Sigmoid colon (tissue), 7 donors: ENCODE measurements around the gene E2F7. TPM values are rescaled to one million over a fixed set of nuclear protein-coding genes. Genes with fewer than 3 reads are reported as not detected.
"Not testable (repeated sequence)": the region's sequence is repeated elsewhere in the genome, so short reads cannot be mapped to it uniquely, and the experiment has no call there.

Experiments
- DNase-seq: peaks from one replicate; pipeline ENCODE4 v3.0.0-alpha.2; 2019
- H3K27ac ChIP-seq, 4 donors: fragments of 200-600 bp; sonication (generic); one replicate each; pipeline ENCODE4 v1.5.1; 2016 to 2019; ENCODE audit warnings: mild to moderate bottlenecking in 1 of 4
- H3K27me3 ChIP-seq, 3 donors: fragments of 200-600 bp; sonication (generic); one replicate each; pipeline ENCODE4 v1.5.1; 2019; ENCODE audit warnings: mild to moderate bottlenecking in 1 of 3
- H3K36me3 ChIP-seq, 4 donors: fragments of 200-600 bp; sonication (generic); one replicate each; pipeline ENCODE4 v1.5.1; 2016 to 2019
- H3K4me1 ChIP-seq, 4 donors: fragments of 200-600 bp; sonication (generic); one replicate each; pipeline ENCODE4 v1.5.1; 2017 to 2019
- H3K4me3 ChIP-seq, 4 donors: fragments of 200-600 bp; sonication (generic); one replicate each; pipeline ENCODE4 v1.5.1; 2017 to 2019; ENCODE audit warnings: mild to moderate bottlenecking in 2 of 4, moderate library complexity in 1 of 4
- H3K9me3 ChIP-seq, 4 donors: fragments of 200-600 bp in 3 of 4; sonication (generic) in 3 of 4; one replicate each; pipeline versions ENCODE4 v1.5.1 to v1.6.1; 2013 to 2019
- EP300 ChIP-seq, 4 donors: sonication (generic); formaldehyde crosslinking; IDR thresholded peaks; one replicate each; pipeline ENCODE4 v1.6.1; 2017; ENCODE audit warnings: antibody characterized with exemption in 4 of 4
- POLR2A ChIP-seq, 2 donors: fragments of 450-650 bp; IDR thresholded peaks; one replicate each; pipeline ENCODE4 v1.6.1; 2016; ENCODE audit warnings: antibody characterized with exemption in 2 of 2, mild to moderate bottlenecking in 2 of 2, moderate library complexity in 2 of 2
- POLR2AphosphoS5 ChIP-seq, 4 donors: sonication (generic); formaldehyde crosslinking; IDR thresholded peaks; one replicate each; pipeline ENCODE4 v1.6.1; 2017; ENCODE audit warnings: antibody characterized with exemption in 4 of 4
- WGBS, 2 donors: extraction: QIAGEN DNeasy Blood & Tissue Kit; methylation state at CpG; one replicate each; pipeline ENCODE4 v1.1.7; 2013; 5-methylcytosine and 5-hydroxymethylcytosine counted together
- intact Hi-C: fragments of 100-400 bp; cut with DNase I; formaldehyde crosslinking; loops from one replicate; pipeline ENCODE4 v1.15.1; 2023
- polyA plus RNA-seq, 3 donors: library from polyadenylated mRNA; stranded (reverse); fragments of 200-250 nt; gene quantifications; one replicate each; pipeline ENCODE4 v1.2.3, GENCODE V29; 2013
- total RNA-seq, 4 donors: library from RNA; depleted of rRNA; stranded (reverse); fragments of >200 nt; gene quantifications; one replicate each; pipeline ENCODE4 v1.1.0, GENCODE V29; 2016
- TF ChIP-seq, protein P1 (sequence below), 4 experiments: fragments of 450-650 bp in 3 of 4; fragments of 200-600 bp in 1 of 4; IDR thresholded peaks; one replicate each; pipeline ENCODE4 v1.5.1; 2016 to 2019; ENCODE audit warnings: antibody characterized with exemption in 4 of 4, mild to moderate bottlenecking in 3 of 4, moderate library complexity in 2 of 4
- donor health status: healthy with polysubstance abuse.
- donor health status: Bipolar disorder and iron deficiency.
- donor health status: healthy.

Gene E2F7
- total and polyA plus RNA-seq, 7 donors = 0.14 to 1.2 (median 0.23) TPM; not detected in 4

- TF ChIP-seq POLR2A (IDR thresholded peaks at IDR 0.05) (no peak), EP300 (IDR thresholded peaks at IDR 0.05) (no peak), POLR2AphosphoS5 (IDR thresholded peaks at IDR 0.05) (no peak)
- TF ChIP-seq, protein P1, sequence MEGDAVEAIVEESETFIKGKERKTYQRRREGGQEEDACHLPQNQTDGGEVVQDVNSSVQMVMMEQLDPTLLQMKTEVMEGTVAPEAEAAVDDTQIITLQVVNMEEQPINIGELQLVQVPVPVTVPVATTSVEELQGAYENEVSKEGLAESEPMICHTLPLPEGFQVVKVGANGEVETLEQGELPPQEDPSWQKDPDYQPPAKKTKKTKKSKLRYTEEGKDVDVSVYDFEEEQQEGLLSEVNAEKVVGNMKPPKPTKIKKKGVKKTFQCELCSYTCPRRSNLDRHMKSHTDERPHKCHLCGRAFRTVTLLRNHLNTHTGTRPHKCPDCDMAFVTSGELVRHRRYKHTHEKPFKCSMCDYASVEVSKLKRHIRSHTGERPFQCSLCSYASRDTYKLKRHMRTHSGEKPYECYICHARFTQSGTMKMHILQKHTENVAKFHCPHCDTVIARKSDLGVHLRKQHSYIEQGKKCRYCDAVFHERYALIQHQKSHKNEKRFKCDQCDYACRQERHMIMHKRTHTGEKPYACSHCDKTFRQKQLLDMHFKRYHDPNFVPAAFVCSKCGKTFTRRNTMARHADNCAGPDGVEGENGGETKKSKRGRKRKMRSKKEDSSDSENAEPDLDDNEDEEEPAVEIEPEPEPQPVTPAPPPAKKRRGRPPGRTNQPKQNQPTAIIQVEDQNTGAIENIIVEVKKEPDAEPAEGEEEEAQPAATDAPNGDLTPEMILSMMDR (IDR thresholded peaks at IDR 0.05) = no peak
Measured at GRCh38 chr12:77097846-77098245, 32.5 kb upstream of the E2F7 start.

DNA sequence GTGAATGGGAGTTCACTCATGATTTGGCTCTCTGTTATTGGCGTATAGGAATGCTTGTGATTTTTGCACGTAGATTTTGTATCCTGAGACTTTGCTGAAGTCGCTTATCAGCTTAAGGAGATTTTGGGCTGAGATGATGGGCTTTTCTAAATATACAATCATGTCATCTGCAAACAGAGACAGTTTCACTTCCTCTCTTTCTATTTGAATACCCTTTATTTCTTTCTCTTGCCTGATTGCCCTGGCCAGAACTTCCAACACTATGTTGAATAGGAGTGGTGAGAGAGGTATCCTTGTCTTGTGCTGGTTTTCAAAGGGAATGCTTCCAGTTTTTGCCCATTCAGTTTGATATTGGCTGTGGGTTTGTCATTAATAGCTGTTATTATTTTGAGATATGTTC, 26.9 kb upstream of the E2F7 start:
- WGBS, 2 donors = 79 to 88% methylated on average over 2 to 3 of the region's 3 CpGs
- H3K27me3 ChIP-seq, DNase-seq: not testable (repeated sequence)

More at GRCh38 chr12:77097846-77098245, 32.5 kb upstream of the E2F7 start:
- H3K27ac ChIP-seq = no peak overlapping the region
- no peak for DNase-seq
- H3K27me3 ChIP-seq = no peaks in the 10 kb centered on the region
- 88 to 95% methylated on average over 3 of the region's 3 CpGs for WGBS, 2 donors
- no peaks in the 10 kb centered on the region for H3K9me3 ChIP-seq
- intact Hi-C loops = no loop called here
- no peaks in the 10 kb centered on the region for H3K36me3 ChIP-seq
- no peak overlapping the region for H3K4me3 ChIP-seq
- H3K4me1 ChIP-seq = no peaks in the 10 kb centered on the region

GRCh38 chr12:77089686-77090220, 24.4 kb upstream of the E2F7 start:
- Histone ChIP-seq H3K9me3 (no peaks in the 10 kb centered on the region), H3K27ac (no peak overlapping the region), H3K4me3 (no peak overlapping the region), H3K4me1 (no peaks in the 10 kb centered on the region), H3K36me3 (no peaks in the 10 kb centered on the region), H3K27me3 (no peaks in the 10 kb centered on the region)
- TF ChIP-seq, protein P1 (IDR thresholded peaks at IDR 0.05) = no peak
- TF ChIP-seq EP300 (IDR thresholded peaks at IDR 0.05) (no peak), POLR2AphosphoS5 (IDR thresholded peaks at IDR 0.05) (no peak)
- intact Hi-C loops = no loop called here
- no peak for DNase-seq
- 17 to 38% methylated on average over 1 of the region's 1 CpG for WGBS, 2 donors

More for the DNA sequence above, 26.9 kb upstream of the E2F7 start:
- H3K4me3 ChIP-seq, H3K27ac ChIP-seq, H3K36me3 ChIP-seq, H3K4me1 ChIP-seq, intact Hi-C loops, H3K9me3 ChIP-seq: not testable (repeated sequence)

DNA sequence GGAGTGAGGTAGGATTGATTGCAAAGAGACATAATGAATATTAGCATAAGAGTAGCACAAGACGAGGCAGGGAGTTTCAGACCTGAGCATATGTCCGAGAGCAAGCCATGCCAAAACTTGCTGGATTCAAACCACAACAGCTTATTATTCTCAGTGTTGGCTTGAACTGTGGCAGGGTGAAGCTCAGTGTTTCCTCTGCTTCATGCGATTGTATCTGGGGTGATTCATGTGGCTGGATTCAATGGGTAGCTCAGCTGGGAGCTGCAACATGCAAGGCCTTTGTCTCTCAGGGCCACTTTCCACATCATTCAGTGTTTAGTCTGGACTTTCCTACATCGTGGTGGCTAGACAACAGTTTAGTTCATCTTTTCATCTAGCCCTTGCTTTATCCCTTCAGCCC, 22.1 kb upstream of the E2F7 start:
- Histone ChIP-seq H3K27me3 (no peaks in the 10 kb centered on the region), H3K4me1 (no peaks in the 10 kb centered on the region), H3K9me3 (no peaks in the 10 kb centered on the region), H3K27ac (no peak overlapping the region), H3K4me3 (no peak overlapping the region), H3K36me3 (no peaks in the 10 kb centered on the region)
- no peak for DNase-seq
- TF ChIP-seq, protein P1 (IDR thresholded peaks at IDR 0.05) = no peak
- TF ChIP-seq POLR2AphosphoS5 (IDR thresholded peaks at IDR 0.05) (no peak), EP300 (IDR thresholded peaks at IDR 0.05) (no peak), POLR2A (IDR thresholded peaks at IDR 0.05) (no peak)
- intact Hi-C loops = no loop called here
- 45 to 63% methylated on average over 4 of the region's 4 CpGs for WGBS, 2 donors

DNA sequence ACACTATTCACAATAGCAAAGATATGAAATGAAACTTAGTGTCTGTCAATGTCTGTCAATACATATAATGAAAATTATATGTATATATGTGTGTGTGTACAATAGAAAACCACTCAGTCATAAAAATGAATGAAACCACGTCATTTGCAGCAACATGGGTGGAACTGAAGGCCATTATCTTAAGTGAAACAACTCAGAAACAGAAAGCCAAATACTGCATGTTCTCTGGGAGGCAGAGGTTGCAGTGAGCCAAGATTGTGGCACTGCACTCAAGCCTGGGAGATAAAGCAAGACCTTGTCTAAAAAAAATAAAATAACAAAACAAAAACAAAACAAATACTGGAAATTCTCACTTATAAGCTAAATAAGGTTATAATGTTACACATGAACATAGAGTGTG, 16.7 kb upstream of the E2F7 start:
- H3K27ac ChIP-seq = no peak overlapping the region
- no peak overlapping the region for H3K4me3 ChIP-seq
- intact Hi-C loops = no loop called here
- no peaks in the 10 kb centered on the region for H3K4me1 ChIP-seq
- TF ChIP-seq, protein P1 (IDR thresholded peaks at IDR 0.05) = no peak
- TF ChIP-seq POLR2A (IDR thresholded peaks at IDR 0.05) (no peak), EP300 (IDR thresholded peaks at IDR 0.05) (no peak), POLR2AphosphoS5 (IDR thresholded peaks at IDR 0.05) (no peak)
- DNase-seq = no peak
- H3K9me3 ChIP-seq = no peaks in the 10 kb centered on the region
- WGBS, 2 donors = 12 to 51% methylated on average over 1 of the region's 1 CpG
- H3K36me3 ChIP-seq = no peaks in the 10 kb centered on the region
- H3K27me3 ChIP-seq = no peaks in the 10 kb centered on the region
